B cell (primary cell): ENCODE data around the gene AUTS2. TPM values are rescaled to one million over a fixed set of nuclear protein-coding genes. Genes with fewer than 3 reads are reported as not detected.

Experiments used
- ATAC-seq: fragments of 200-7000 bp; cut with Tn5 transposase; one replicate; pipeline ENCODE4 v1.10.0; 2021; ENCODE audit warnings: low read depth, mild to moderate bottlenecking, moderate number of reproducible peaks, moderate library complexity
- CTCF ChIA-PET: fragments of 350-600 bp; sonication (Branson Sonifier 250); formaldehyde crosslinking; loops from one replicate; lab custom pipeline; 2021; ENCODE audit warnings: antibody characterized with exemption, inconsistent platforms; lab: Charles Lee
- POLR2A ChIA-PET: fragments of 350-600 bp; sonication (Branson Sonifier 250); formaldehyde crosslinking; loops from one replicate; lab custom pipeline; 2021; ENCODE audit warnings: antibody characterized with exemption; lab: Charles Lee
- DNase-seq: peaks from one replicate; pipeline ENCODE4 v3.0.0; 2013
- H2AFZ ChIP-seq: 2 replicates; pipeline ENCODE4 v1.6.1; 2012; ENCODE audit warnings: mild to moderate bottlenecking, low read depth, low read length; ENCODE audit not compliant: insufficient read depth, poor library complexity, severe bottlenecking
- H3K27ac ChIP-seq, 2 donors: 1 replicate in 1 of 2; 2 replicates in 1 of 2; pipeline ENCODE4 v1.5.1; 2012 to 2013; ENCODE audit warnings: low read length in 2 of 2, mild to moderate bottlenecking in 2 of 2, moderate library complexity in 1 of 2
- H3K27me3 ChIP-seq, 4 experiments: fragments of 200-600 bp in 1 of 4; sonication (generic) in 1 of 4; replicated peaks in 1 of 4; 1 replicate in 2 of 4; 2 replicates in 2 of 4; pipeline versions ENCODE4 v1.6.1 to v1.7.0; 2013 to 2016; ENCODE audit warnings: low read length in 3 of 4, mild to moderate bottlenecking in 2 of 4, mixed read lengths in 1 of 4, moderate library complexity in 1 of 4; ENCODE audit not compliant: insufficient read depth in 4 of 4, control insufficient read depth in 3 of 4; ENCODE audit errors: control extremely low read depth in 1 of 4
- H3K36me3 ChIP-seq, 2 experiments: replicated peaks in 1 of 2; 1 replicate in 1 of 2; 2 replicates in 1 of 2; pipeline versions ENCODE4 v1.6.1 to v1.7.1; 2013; ENCODE audit warnings: low read length in 1 of 2; ENCODE audit not compliant: insufficient read depth in 2 of 2, control insufficient read depth in 1 of 2; ENCODE audit errors: control extremely low read depth in 1 of 2, extremely low read depth in 1 of 2
- H3K4me1 ChIP-seq, 2 donors: fragments of 200-600 bp in 1 of 2; sonication (generic) in 1 of 2; 1 replicate in 1 of 2; 2 replicates in 1 of 2; pipeline versions ENCODE4 v1.5.1 to v1.6.1; 2013 to 2017; ENCODE audit warnings: low read length in 2 of 2; ENCODE audit not compliant: control insufficient read depth in 2 of 2, insufficient read depth in 2 of 2
- H3K4me2 ChIP-seq: replicated peaks from 2 replicates; pipeline ENCODE3; 2012; ENCODE audit warnings: mild to moderate bottlenecking, low read depth, low read length; ENCODE audit not compliant: poor library complexity, severe bottlenecking
- H3K4me3 ChIP-seq, 5 experiments: fragments of 200-600 bp in 1 of 5; sonication (generic) in 1 of 5; 1 replicate in 3 of 5; 2 replicates in 2 of 5; pipeline versions ENCODE4 v1.5.1 to v1.7.0; 2011 to 2016; ENCODE audit warnings: low read length in 4 of 5, mild to moderate bottlenecking in 4 of 5, low read depth in 2 of 5, control low read depth in 1 of 5, moderate library complexity in 1 of 5; ENCODE audit not compliant: insufficient read depth in 1 of 5; ENCODE audit errors: control extremely low read depth in 1 of 5, extremely low read depth in 1 of 5
- H3K79me2 ChIP-seq: fragments of 200-600 bp; sonication (generic); one replicate; pipeline ENCODE4 v1.6.0; 2016; ENCODE audit warnings: low read length; ENCODE audit not compliant: control insufficient read depth, insufficient read depth
- H3K9ac ChIP-seq: fragments of 200-600 bp; sonication (generic); 2 replicates; pipeline ENCODE4 v1.6.1; 2017; ENCODE audit warnings: mild to moderate bottlenecking, low read length, moderate library complexity
- H3K9me3 ChIP-seq, 3 donors: one replicate each; pipeline versions ENCODE4 v1.6.1 to v1.7.1; 2013; ENCODE audit warnings: low read length in 2 of 3; ENCODE audit not compliant: control insufficient read depth in 2 of 3, insufficient read depth in 1 of 3; ENCODE audit errors: control extremely low read depth in 1 of 3
- H4K20me1 ChIP-seq: 2 replicates; pipeline ENCODE4 v1.6.0; 2012; ENCODE audit warnings: mild to moderate bottlenecking, low read length; ENCODE audit not compliant: insufficient read depth, control insufficient read depth, poor library complexity, severe bottlenecking
- H3K27ac Mint-ChIP-seq: one replicate; pipeline ENCODE4 v1.8.0; 2021; ENCODE audit warnings: mixed read lengths
- H3K27me3 Mint-ChIP-seq: one replicate; pipeline ENCODE4 v1.8.0; 2021; ENCODE audit warnings: mixed read lengths
- H3K4me1 Mint-ChIP-seq: one replicate; pipeline ENCODE4 v1.8.0; 2021; ENCODE audit warnings: mixed read lengths
- H3K4me3 Mint-ChIP-seq: one replicate; pipeline ENCODE4 v1.8.0; 2021; ENCODE audit warnings: mixed read lengths
- H3K9me3 Mint-ChIP-seq: one replicate; pipeline ENCODE4 v1.8.0; 2022; ENCODE audit warnings: mixed read lengths; ENCODE audit not compliant: insufficient read depth
- EZH2 ChIP-seq: IDR thresholded peaks from 2 replicates; pipeline ENCODE4 v1.6.1; 2012; ENCODE audit warnings: borderline replicate concordance, low read depth, mild to moderate bottlenecking, moderate library complexity, low read length; ENCODE audit not compliant: insufficient read depth, poor library complexity, severe bottlenecking
- WGBS: methylation state at CpG from one replicate; pipeline ENCODE4 v1.1.5; 2013; ENCODE audit warnings: missing lambda C conversion rate; ENCODE audit not compliant: insufficient coverage; 5-methylcytosine and 5-hydroxymethylcytosine counted together
- intact Hi-C: fragments of 100-400 bp; cut with micrococcal nuclease; formaldehyde crosslinking; loops from one replicate; pipeline ENCODE4 v1.10.0; 2022
- polyA plus RNA-seq: library from polyadenylated mRNA; depleted of rRNA; stranded (reverse); fragments of >200 nt; gene quantifications from 2 replicates; pipeline ENCODE4 v1.2.3, GENCODE V29; 2012
- total RNA-seq, 2 donors: library from RNA; stranded (reverse); fragments of 120-200 nt in 1 of 2; gene quantifications; 1 replicate in 1 of 2; 2 replicates in 1 of 2; pipeline versions ENCODE4 v1.2.3 to v1.2.4, GENCODE V29; 2013 to 2022
- TF ChIP-seq, protein P1 (sequence below): fragments of 200-600 bp; IDR thresholded peaks from one replicate; pipeline ENCODE4 v1.8.0; 2022; ENCODE audit warnings: antibody characterized with exemption, mild to moderate bottlenecking

Gene AUTS2
- total and polyA plus RNA-seq, 2 donors (not counting 1 experiment from before 2014, with no cell fraction given): 22.3 to 35.0 TPM

- Histone ChIP-seq H3K4me3 (no peak overlapping the region), H2AFZ (no peak overlapping the region), H3K27ac (no peak overlapping the region), H3K4me2 (no peak overlapping the region), H3K36me3 (no peaks in the 10 kb centered on the region), H3K4me1 (peaks cover 7 to 10% of the 10 kb centered on the region in 2 donors), H3K27me3 (no peaks in the 10 kb centered on the region), H3K79me2 (peaks cover 50% of the 10 kb centered on the region), H4K20me1 (no peaks in the 10 kb centered on the region), H3K9ac (no peak overlapping the region), H3K9me3 (no peaks in the 10 kb centered on the region)
- Mint-ChIP-seq H3K9me3 (no peaks in the 10 kb centered on the region), H3K4me1 (peaks cover 33% of the 10 kb centered on the region), H3K27ac (no peak overlapping the region), H3K4me3 (no peak overlapping the region), H3K27me3 (no peaks in the 10 kb centered on the region)
- intact Hi-C loops: no loop called here
- ATAC-seq (no peak), DNase-seq (no peak)
- ChIA-PET POLR2A (no interaction called here), CTCF (interaction anchor here (2.2 kb wide), 1 partner anchor 11 kb away, joined by 5 read pairs; no protein-coding TSS in a partner anchor)
- WGBS: 100% methylated on average over 1 of the region's 1 CpG
- TF ChIP-seq, protein P1, sequence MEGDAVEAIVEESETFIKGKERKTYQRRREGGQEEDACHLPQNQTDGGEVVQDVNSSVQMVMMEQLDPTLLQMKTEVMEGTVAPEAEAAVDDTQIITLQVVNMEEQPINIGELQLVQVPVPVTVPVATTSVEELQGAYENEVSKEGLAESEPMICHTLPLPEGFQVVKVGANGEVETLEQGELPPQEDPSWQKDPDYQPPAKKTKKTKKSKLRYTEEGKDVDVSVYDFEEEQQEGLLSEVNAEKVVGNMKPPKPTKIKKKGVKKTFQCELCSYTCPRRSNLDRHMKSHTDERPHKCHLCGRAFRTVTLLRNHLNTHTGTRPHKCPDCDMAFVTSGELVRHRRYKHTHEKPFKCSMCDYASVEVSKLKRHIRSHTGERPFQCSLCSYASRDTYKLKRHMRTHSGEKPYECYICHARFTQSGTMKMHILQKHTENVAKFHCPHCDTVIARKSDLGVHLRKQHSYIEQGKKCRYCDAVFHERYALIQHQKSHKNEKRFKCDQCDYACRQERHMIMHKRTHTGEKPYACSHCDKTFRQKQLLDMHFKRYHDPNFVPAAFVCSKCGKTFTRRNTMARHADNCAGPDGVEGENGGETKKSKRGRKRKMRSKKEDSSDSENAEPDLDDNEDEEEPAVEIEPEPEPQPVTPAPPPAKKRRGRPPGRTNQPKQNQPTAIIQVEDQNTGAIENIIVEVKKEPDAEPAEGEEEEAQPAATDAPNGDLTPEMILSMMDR: no peak
- TF ChIP-seq EZH2: no peak
These were observed 344.3 kb downstream of the AUTS2 start for GRCh38 chr7:69942573-69942972.

DNA sequence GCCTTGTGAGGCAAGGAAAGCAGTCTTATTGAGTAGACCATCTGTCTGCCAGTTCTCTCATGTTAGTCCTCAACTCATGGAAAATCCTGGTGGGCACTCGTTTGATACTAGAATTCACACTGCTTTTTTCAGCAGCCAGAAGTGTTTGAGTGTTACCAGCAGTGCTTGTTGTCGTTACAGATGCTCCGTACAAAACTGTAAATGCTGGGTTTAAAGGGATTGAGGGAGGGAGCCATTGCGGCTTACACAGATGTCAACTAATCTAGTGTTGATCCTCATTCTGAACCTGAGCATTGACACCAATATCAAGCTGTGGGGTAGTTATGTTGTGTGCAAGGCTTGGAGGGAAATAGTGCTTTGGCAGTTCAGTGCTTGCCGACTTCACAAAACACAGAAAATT lies 348.6 kb downstream of the AUTS2 start:
- DNase-seq: no peak
- ChIA-PET POLR2A (no interaction called here), CTCF (no interaction called here)
- Histone ChIP-seq H3K36me3 (no peaks in the 10 kb centered on the region), H3K27me3 (no peaks in the 10 kb centered on the region), H3K9me3 (no peaks in the 10 kb centered on the region), H3K4me2 (no peak overlapping the region), H3K79me2 (peaks cover 53% of the 10 kb centered on the region), H4K20me1 (no peaks in the 10 kb centered on the region), H2AFZ (no peak overlapping the region), H3K4me1 (peaks cover 4 to 6% of the 10 kb centered on the region in 2 donors), H3K9ac (no peak overlapping the region), H3K27ac (no peak overlapping the region), H3K4me3 (no peak overlapping the region)
- intact Hi-C loops: no loop called here
- TF ChIP-seq EZH2: no peak
- TF ChIP-seq, protein P1: no peak
- WGBS: 97% methylated on average over 4 of the region's 5 CpGs
- ATAC-seq: no peak
- no peaks in the 10 kb centered on the region for H3K27me3 Mint-ChIP-seq
- peaks cover 21% of the 10 kb centered on the region for H3K4me1 Mint-ChIP-seq
- no peak overlapping the region for H3K27ac Mint-ChIP-seq
- no peaks in the 10 kb centered on the region for H3K9me3 Mint-ChIP-seq
- H3K4me3 Mint-ChIP-seq: no peak overlapping the region
